ENCODE data around the gene AP2B1.

DNA sequence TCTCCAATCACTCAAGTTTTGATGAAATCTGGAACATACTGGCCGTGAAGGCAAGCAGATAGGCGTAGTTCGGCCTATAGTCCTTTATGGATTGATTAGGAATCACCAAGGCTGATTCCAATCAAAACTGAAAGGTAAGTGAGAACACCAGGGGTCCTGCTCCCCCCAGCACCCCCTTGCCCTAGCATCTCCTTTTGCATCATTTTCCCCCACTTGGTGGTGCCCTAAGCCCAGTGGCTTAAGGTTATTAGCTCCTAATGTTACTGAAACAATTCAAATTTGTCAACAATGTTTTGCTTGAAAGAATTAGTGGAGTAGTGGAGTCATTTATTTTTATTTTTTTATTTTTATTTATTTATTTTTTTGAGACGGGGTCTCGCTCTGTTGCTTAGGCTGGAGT, 31.4 kb upstream of the AP2B1 start:
- TF ChIP-seq, protein P1, sequence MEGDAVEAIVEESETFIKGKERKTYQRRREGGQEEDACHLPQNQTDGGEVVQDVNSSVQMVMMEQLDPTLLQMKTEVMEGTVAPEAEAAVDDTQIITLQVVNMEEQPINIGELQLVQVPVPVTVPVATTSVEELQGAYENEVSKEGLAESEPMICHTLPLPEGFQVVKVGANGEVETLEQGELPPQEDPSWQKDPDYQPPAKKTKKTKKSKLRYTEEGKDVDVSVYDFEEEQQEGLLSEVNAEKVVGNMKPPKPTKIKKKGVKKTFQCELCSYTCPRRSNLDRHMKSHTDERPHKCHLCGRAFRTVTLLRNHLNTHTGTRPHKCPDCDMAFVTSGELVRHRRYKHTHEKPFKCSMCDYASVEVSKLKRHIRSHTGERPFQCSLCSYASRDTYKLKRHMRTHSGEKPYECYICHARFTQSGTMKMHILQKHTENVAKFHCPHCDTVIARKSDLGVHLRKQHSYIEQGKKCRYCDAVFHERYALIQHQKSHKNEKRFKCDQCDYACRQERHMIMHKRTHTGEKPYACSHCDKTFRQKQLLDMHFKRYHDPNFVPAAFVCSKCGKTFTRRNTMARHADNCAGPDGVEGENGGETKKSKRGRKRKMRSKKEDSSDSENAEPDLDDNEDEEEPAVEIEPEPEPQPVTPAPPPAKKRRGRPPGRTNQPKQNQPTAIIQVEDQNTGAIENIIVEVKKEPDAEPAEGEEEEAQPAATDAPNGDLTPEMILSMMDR (IDR thresholded peaks at IDR 0.05) = no peak
- no peak for TF ChIP-seq KAT7 (CRISPR knock-in tag; IDR thresholded peaks at IDR 0.05; ENCODE audit: borderline replicate concordance)
- no peak for TF ChIP-seq ZNF416 (CRISPR knock-in tag; IDR thresholded peaks at IDR 0.05)
- TF ChIP-seq, protein P2, sequence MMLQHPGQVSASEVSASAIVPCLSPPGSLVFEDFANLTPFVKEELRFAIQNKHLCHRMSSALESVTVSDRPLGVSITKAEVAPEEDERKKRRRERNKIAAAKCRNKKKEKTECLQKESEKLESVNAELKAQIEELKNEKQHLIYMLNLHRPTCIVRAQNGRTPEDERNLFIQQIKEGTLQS (CRISPR knock-in tag; conservative IDR thresholded peaks at IDR 0.05) = no peak
